Globus pallidus (tissue), 1 donor: Measurements from ENCODE around the gene STRN4.
A peak's percentile ranks its signal among the peaks of the same experiment; 100 is the strongest.
"Not testable (repeated sequence)": the region's sequence is repeated elsewhere in the genome, so short reads cannot be mapped to it uniquely, and the experiment has no call there.

Experiments
- DNase-seq: peaks from one replicate; pipeline ENCODE4 v3.0.0-alpha.2; 2015; ENCODE audit warnings: low spot score

STRN4 gene

DNA sequence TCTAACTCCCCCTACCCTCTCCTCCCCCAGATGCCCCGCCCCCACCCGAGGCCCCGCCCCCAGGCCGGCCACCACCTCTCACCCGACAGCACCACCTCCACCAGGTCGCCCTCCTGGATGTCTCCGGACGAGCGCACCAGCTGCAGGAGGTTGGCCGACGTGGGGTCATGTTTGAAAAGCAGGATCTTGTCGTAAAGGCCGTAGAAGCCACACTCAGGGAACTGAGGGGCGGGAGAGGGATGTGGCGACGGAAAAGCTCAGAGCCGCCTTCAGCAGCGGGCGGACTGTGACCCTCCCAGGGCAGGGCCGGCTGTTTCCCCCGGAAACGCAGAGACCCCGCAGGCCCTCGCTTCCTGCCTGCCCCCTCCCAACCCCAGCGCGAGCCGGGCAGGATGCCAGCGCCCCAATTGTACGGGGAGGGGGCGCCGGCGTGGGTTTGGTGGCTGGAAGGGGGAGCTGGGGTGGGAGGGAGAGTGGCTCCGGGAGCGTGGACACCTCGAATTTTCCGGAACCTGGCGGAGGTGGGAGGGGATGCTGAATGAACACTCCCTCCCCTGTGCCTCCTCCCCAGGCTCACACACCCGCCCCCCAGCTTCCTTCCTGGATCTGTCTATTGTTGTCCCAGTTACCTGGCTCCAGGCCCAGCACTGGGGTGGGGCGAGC lies 32.3 kb downstream of the STRN4 start:
- peak; percentile 43 for DNase-seq

DNA sequence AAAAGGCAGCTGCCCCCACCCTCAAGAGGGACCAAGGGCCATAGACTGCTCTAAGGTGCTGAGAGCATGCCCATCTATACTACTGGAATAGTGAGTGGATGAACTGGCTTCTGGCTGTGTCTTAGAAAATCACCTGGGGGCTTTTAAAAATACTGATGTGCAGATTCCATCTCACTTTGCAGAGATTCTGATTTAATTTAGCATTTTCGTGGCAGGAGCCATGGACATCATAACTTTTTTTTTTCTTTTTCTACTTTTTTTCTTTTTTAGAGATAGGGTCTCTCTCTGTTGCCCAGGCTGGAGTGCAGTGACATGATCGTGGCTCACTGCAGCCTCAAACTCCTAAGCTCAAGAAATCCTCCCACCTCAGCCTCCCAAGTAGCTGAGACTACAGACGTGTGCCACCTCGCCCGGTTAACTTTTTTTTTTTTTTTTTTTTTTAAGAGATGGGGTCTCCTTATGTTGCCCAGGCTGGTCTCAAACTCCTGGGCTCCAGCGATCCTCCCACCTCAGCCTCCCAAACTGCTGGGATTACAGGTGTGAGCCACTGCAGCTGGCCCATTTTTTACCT lies 33.4 kb downstream of the STRN4 start:
- not testable (repeated sequence) for DNase-seq

DNA sequence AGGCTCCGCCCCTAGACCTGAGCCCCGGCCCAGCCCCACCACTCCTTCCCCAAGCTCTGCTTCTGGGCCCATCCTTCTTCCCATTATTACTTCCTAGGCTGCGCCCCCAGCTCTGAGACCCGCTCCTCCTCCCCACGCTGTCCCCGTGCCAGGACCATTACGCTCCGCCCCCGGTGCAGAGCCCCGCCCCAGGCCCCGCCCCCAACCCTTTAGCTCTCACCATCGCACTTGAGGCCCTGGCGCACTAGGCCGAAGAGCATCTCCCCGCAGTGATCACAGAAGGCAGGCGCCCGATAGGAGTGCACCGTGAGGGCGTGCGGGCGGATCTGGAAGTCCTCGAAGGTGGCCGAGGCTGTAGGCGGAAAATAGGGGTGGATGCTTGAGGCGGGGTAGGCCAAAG lies 35.6 kb downstream of the STRN4 start:
- no peak for DNase-seq

DNA sequence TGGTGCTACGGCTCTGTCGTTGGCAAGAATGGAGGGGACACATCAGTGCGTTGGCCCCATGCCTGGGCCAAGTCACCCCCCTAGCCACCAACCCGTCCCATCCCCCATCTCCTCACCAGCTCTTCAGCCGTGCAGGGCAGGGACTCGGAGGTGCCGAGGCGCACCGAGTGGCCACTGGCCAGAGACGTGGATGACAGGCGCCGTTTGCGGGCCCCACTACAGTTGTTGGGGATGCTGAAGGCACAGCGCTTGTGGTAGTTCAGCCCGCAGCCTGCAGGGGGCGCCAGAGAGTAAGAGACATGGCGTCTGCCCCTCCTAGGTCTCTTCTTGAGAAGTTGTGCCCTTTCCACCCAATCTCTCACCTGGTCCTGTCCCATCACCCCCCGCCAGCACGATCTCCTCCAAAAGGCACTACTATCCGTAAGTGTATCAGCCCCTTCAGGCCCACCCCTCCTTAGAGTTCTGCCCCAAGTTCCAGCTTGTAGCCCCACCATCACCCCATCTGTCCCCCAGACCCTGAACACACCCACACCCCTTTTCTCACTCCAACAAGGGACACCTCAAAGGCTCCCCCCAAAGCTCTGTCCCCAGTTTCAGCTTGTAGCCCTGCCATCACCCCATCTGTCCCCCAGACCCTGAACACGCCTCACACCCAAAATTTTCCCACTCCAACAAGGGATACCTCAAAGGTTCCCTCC lies 41.7 kb downstream of the STRN4 start:
- DNase-seq = no peak

DNA sequence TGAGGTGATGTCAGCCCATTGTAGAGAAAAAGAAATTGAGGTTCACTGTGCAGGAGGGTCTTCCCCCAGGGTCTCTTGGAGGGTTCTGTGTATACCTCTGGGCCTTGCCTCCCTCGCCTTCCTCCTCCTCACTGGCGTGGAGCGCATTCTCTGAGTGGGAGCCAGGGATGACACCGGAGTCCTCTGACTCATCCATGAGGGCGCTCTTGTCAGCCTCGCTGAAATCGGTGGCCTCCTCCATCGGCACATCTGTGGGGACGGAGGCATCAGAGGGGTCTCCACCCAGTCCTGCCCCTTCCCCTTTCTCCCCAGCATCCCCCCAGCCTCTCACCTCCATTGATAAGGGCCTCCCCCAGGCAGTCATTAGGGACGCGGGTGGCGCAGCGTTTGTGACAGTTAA lies 45.5 kb downstream of the STRN4 start:
- no peak for DNase-seq

DNA sequence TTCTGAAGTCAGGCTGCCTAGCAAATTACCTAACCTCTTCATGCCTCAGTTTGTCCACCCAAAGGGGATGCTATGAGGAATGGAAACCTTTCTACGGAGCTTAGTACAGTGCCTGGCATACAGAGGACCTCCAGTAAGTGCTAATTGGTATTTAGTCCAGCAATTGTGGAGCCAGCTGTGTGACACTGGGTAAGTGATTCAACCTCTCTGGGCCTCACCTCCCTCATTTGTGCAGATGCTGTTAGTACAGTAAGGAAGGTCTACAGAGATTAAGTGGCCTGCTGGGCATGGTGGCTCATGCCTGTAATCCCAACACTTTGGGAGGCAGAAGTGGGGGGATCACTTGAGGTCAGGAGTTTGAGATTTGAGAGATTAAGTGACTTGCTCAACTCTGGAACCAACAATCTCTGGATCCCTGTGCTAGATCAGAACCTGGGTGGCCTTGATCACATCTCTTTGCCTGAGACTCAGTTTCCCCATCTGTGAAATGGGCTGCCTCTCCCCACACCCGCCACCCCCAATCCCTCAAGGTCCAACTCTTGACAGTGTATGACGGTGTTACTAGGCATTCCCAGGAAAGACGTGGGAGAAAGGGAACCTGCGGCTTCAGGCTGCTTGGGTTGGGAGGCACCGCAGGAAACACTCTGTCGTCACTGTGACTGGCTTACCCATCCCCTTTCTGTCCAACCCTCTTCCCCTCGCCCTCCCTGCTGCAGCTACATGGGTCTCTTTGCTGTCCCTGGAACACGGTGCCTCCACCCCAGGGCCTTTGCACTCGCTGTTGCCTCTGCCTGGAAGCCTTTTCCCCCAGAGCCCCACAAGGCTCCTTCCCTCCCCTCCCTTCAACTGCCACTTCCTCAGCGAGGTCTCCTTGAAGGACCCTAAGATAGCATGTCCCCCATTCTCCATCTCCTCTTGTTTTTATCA lies 47.6 kb downstream of the STRN4 start:
- no peak for DNase-seq

DNA sequence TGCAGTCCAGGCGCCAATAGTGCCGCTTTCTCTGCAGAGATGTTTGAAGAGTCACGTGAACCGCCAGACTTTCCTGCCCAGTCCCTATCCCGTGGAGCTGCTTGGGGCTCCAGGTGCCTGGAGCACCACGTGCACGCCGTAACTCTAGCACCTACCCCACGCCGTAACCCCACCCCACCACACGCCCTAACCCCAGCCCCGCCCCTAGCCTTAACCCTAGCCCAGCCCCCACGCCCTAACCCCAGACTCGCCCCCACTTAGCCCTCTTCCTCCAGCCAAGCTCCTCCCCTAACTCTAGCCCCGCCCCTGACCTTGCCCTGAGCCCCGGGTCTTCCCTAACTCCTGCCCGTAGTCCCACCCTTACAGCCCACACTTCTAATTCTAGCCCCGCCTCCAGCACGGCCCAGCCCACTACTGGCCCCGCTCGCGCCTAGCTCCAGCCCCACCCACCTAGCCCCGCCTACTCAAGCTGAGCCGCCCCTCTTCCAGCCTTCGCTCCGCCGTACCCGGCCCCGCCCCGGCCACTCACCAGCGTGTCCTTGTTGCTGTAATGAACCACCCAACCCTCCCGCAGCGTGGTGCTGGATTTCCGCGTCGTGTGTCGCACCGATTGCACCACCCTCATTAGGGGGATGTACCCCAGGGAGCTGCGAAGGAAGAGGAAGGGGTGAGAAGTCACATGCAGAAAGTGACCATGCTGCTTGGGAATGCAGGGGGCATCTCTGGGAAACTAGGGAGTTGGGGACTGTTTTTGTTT lies 48.9 kb downstream of the STRN4 start:
- peak; percentile 58 for DNase-seq

DNA sequence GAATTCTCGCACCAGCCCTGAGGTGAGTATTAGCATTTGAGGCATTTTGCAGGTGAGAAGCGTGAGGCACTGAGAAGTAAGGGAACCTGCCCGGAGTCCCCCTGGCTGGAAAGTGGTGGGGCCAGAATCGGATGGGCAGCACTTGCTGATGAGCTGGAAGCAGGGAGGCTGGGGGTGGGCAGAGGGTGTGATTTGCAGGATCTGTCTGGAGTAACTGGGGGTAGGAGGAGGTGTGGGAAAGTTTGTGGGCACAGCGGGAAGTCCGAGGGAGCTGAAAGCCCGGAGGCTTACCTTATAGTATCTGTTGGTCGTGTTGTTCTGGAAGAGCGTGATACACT lies 49.4 kb downstream of the STRN4 start:
- DNase-seq = no peak

DNA sequence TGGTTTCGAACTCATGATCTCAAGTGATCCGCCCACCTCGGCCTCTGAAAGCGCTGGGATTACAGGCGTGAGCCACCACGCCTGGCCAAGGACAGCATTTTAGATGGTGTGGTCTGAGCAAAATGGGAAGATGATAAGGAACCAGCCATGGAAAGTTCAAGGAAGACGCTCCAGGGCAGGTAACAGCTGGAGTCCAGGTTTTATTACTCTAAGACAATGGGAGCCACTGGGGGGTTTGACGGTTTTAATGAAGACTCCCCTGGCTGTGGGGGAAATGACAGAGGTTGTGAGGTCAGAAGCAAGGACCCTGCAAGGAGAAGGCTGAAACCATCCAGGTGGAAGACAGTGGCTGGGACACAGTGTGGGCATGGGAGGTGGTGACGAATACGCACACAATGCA lies 50.2 kb downstream of the STRN4 start:
- no peak for DNase-seq

DNA sequence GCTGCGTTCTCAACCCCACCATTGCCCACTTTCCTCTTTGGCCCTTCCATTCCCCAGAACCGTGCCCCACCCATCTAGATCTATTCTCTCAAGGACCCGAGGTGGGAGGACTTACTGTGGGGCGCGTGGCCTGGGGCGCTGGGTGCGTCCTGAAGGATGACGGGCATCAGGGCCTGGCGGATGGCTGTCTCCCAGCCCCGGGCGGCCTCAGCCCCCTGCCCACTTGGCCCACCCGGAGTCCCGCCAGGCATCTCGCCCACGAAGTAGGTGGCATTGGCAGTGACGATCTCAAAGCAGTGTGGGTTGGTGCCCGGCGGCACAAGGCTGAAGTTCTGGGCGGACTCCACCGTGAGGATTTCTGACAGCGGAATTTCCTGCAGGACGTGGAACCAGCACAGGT lies 52.5 kb downstream of the STRN4 start:
- no peak for DNase-seq

DNA sequence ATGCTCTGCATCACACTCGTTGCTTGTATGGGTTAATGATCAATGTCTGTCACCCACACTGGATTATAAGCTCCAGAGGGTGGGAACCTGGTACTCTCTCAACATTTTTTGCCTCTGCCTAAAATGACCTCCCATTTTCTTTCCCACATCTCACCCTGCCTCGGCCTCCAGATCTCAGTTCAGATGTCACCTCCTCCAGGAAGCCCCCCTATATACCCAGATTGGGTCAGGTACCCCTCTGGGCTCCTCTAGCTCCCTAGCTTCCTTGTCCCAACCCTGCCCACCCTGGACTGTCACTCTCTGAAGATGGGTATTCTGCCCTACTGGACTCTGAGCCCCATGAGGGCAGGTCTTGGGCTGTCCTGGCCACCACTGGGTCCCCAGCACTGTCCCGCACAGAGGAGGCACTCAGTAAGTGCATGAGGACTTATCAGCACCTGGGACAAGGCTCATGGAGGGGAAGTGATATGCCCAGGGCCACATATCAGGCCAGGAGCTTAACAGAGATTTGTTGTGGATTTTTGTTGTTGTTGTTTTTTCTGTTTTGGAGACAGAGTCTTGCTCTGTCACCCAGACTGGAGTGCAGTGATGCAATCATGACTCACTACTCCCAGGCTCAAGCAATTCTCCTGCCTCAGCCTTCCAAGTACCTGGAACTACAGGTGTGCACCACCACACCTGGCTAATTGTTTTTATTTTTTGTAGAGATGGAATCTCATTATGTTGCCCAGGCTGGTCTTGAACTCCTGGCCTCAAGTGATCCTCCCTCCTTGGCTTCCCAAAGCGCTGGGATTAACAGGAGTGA lies 53.1 kb downstream of the STRN4 start:
- DNase-seq = no peak

DNA sequence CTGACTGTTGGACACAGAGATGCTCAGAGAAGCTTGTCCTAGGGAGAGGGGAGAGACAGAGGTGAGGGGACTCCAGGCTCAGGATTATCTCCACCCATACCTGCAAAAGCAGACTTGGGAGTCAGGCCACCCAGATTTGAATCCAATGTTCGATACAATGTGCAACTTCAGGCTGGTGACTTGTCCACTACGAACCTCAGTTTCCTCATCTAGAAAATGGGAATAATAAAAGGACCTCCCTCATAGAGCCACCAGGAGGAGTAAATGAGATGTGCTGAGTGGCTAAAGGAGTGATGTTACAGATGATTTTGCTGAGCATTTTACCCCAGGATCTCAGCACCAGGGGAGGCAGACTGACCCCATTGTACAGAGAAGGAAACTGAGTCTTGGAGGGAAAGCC lies 54.3 kb downstream of the STRN4 start:
- no peak for DNase-seq

DNA sequence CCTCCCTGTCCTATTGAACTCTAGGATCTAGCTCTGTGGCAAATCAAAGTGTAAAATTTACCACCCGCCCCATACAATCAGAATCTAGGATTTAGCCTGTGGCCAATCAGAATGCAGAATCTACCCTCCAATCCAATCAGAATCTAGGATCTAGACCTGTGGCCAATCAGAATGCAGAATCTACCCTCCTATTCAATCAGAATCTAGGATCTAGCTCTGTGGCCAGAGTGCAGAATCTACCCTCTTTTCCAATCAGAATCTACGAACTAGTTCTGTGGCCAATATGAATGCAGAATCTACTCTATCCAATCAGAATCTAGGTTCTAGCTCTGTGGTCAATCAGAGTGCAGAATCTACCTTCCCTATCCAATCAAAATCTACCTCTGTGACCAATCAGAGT lies 55.1 kb downstream of the STRN4 start:
- no peak for DNase-seq

DNA sequence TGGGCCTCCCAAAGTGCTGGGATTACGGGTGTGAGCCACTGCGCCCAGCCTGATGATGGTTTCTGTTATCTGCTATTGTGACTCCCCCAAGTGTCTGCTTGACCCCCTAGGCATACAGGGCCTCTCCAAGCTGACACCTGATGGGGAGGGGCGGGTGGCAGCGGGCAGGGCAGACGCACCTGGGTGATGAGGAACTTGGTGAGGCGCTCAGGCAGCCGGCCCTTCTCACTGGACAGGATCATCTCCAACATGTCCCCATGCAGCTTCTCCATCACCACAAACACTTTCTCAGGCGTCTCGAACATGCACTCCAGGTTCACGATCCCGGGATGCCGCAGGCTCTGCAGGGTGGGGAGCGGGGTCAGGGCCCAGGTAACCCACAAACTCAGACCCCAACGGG lies 56.9 kb downstream of the STRN4 start:
- no peak for DNase-seq

DNA sequence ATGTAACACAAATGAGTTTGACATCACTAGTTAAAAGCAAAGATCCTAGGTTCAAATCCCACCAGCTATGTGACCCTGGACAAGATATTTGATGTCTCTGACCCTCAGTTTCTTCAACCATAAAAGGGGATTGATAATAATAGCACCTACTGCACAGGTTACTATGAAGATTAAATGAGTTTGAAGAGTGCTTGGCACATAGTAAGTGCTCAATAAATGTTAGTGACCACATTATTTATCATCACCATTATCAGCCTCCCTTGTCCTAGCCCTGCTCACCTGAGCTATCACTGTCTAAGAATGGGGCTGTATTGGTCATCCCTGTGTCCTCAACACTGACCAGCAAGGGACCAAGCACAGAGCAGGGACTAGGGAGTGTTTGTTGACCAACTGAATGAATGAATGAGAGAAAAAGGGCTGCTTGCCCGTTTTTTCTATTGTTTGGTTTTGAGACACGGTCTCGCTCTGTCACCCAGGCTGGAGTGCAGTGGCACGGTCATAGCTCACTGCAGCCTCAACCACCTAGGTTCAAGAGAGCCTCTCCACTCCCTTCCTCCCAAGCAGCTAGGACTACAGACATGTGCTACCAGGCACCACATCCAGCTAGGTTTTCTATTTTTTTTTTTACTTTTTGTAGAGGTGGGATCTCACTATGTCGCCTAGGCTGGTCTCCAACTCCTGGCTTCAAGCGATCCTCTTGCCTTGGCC lies 58.7 kb downstream of the STRN4 start:
- no peak for DNase-seq

DNA sequence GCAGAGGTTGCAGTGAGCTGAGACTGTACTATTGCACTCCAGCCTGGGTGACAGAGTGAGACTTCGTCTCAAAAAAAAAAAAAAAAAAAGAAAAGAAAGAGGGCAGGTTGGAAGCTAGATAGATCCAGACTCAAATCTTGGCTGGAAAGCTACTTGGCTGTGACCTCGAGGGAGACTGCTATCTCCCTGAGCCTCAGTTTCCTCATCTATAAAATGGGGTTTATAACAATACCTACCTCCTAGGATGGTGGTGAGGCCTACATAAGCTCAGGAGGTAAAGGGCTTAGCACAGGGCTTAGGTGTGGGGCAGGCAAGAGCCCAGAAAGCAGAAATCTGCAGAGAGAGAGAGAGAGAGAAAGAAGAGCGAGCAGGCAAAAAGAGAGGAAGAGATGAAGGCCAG lies 61.1 kb downstream of the STRN4 start:
- DNase-seq = no peak

DNA sequence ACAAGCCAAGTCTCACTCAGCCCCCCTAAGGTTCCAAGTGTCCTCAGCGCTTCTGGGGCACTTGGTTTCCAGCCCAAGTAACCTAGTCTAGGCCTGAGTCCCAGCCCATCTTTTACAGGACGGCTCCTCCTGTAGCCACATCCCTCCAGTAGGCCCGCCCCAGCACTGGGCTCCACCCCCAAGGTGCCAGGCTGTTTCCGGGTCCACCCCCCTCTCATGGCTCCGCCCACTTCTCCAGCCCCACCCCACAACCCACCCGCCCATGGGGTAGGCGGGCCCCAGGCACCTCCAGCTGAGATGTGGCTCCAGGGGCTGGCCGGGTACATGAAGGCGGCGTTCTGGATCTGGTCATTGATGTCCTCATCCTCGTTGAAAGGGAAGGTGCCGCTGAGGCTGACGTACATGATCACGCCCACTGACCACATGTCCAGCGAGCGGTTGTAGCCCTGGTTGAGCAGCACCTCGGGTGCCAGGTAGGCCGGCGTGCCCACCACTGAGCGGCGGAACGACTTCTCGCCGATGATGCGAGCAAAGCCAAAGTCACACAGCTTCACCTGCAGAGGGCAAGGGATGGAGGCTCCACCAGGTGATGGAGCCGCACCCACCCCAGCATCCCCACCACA lies 68.0 kb downstream of the STRN4 start:
- DNase-seq = no peak

DNA sequence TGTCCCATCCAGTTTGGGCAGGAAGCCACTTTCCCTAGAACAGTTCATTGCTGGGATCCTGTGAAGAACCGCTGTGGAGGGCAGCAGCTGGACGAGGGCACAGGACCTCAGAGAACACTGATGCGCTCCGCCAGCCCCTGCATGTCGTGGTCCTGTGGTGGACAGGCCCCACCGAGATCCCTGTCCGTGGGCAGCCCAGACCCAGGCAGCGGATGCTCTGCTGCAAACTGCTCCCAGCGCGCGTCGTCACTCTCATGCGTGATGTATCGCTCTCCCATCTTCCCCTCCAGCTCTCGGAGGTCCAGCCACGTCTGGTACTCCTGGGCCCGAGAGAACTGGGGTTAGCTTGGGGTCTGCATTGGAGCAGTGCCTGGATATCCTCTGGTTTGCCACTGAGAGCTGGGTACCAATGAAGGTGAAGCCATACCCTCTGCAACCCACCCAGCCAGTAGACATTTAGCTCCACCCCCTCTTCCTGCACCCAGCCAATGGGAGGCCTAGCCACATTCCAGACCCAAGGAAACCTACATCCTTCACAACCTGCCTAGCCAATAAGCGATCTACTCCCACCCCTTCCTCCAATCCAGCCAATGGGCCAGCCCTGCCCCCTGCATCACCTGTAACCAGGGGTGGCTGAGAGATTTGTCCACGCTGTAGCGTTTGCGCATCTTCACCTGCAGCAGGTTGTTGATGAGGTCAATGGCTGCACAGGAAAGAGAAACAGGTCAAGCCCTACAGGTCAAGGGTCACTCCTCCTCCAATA lies 71.7 kb downstream of the STRN4 start:
- DNase-seq = no peak

DNA sequence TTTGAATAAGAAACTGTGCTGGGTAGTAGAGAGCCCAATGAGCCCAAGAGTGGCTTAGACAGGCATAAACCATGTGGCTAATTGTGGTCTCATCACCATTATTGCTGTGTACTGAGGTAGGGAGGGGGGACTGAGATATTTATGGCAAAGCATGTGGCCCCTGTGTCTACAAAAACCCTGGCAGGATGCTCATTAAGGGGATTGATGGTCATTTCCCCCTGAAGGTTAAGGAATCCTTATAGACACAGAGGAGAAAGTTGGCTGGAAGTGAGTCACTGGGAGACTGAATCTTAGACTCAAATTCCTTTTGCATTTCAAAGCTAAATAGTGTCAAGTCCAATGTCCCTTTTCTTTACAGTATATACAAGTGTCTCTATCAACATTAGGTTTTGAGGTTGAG lies 75.4 kb downstream of the STRN4 start:
- DNase-seq = no peak
